Esophagus muscularis mucosa (tissue), 4 donors: ENCODE measurements around the gene C11orf97. TPM values are rescaled to one million over a fixed set of nuclear protein-coding genes. Genes with fewer than 3 reads are reported as not detected.

Experiments used
- DNase-seq: peaks from one replicate; pipeline ENCODE4 v3.0.0-alpha.2; 2017; ENCODE audit errors: extremely low spot score
- H3K27ac ChIP-seq, 4 donors: fragments of 200-600 bp; sonication (generic); replicated peaks in 1 of 4; 1 replicate in 3 of 4; 2 replicates in 1 of 4; pipeline ENCODE4 v1.5.1; 2016 to 2019; ENCODE audit warnings: mild to moderate bottlenecking in 1 of 4
- H3K27me3 ChIP-seq, 4 donors: fragments of 200-600 bp; sonication (generic); one replicate each; pipeline versions ENCODE4 v1.5.1 to v1.6.0; 2016 to 2019
- H3K36me3 ChIP-seq, 4 donors: fragments of 200-600 bp; sonication (generic); one replicate each; pipeline ENCODE4 v1.5.1; 2016 to 2019
- H3K4me1 ChIP-seq, 4 donors: fragments of 200-600 bp; sonication (generic); one replicate each; pipeline ENCODE4 v1.5.1; 2016 to 2019
- H3K4me3 ChIP-seq, 4 donors: fragments of 200-600 bp; sonication (generic); 1 replicate in 2 of 4; 2 replicates in 2 of 4; pipeline ENCODE4 v1.5.1; 2016 to 2019; ENCODE audit warnings: mild to moderate bottlenecking in 4 of 4, moderate library complexity in 1 of 4
- H3K9me3 ChIP-seq, 4 donors: fragments of 200-600 bp; sonication (generic); 1 replicate in 3 of 4; 2 replicates in 1 of 4; pipeline ENCODE4 v1.5.1; 2016 to 2019
- CTCF ChIP-seq, 3 experiments: fragments of 200-600 bp in 2 of 3; fragments of 450-650 bp in 1 of 3; sonication (generic) in 2 of 3; IDR thresholded peaks; one replicate each; pipeline ENCODE4 v1.5.1; 2017 to 2019; ENCODE audit warnings: antibody characterized with exemption in 3 of 3, mild to moderate bottlenecking in 2 of 3, moderate library complexity in 1 of 3
- EP300 ChIP-seq: sonication (generic); formaldehyde crosslinking; IDR thresholded peaks from one replicate; pipeline ENCODE4 v1.6.1; 2017; ENCODE audit warnings: antibody characterized with exemption
- POLR2A ChIP-seq: fragments of 450-650 bp; IDR thresholded peaks from one replicate; pipeline ENCODE4 v1.6.1; 2017; ENCODE audit warnings: antibody characterized with exemption, moderate library complexity, mild to moderate bottlenecking, low read depth
- POLR2AphosphoS5 ChIP-seq, 2 donors: sonication (generic); formaldehyde crosslinking; IDR thresholded peaks; one replicate each; pipeline ENCODE4 v1.6.1; 2017; ENCODE audit warnings: antibody characterized with exemption in 2 of 2
- WGBS: methylation state at CpG from one replicate; pipeline ENCODE4 v1.1.5; 2018; 5-methylcytosine and 5-hydroxymethylcytosine counted together
- intact Hi-C: fragments of 100-400 bp; cut with DNase I; formaldehyde crosslinking; loops from one replicate; pipeline ENCODE4 v1.15.1; 2023
- small RNA-seq, 3 donors: library from RNA; depleted of rRNA; stranded (forward); fragments of <200 nt; gene quantifications; one replicate each; pipeline ENCODE3, GENCODE V24; 2016
- total RNA-seq, 4 donors: library from RNA; depleted of rRNA; stranded (reverse); fragments of >200 nt; gene quantifications; one replicate each; pipeline versions ENCODE4 v1.1.0 to v1.2.1, GENCODE V29; 2016

C11orf97 gene
- total RNA-seq, 4 donors from 2014 or later, result not detected

DNA sequence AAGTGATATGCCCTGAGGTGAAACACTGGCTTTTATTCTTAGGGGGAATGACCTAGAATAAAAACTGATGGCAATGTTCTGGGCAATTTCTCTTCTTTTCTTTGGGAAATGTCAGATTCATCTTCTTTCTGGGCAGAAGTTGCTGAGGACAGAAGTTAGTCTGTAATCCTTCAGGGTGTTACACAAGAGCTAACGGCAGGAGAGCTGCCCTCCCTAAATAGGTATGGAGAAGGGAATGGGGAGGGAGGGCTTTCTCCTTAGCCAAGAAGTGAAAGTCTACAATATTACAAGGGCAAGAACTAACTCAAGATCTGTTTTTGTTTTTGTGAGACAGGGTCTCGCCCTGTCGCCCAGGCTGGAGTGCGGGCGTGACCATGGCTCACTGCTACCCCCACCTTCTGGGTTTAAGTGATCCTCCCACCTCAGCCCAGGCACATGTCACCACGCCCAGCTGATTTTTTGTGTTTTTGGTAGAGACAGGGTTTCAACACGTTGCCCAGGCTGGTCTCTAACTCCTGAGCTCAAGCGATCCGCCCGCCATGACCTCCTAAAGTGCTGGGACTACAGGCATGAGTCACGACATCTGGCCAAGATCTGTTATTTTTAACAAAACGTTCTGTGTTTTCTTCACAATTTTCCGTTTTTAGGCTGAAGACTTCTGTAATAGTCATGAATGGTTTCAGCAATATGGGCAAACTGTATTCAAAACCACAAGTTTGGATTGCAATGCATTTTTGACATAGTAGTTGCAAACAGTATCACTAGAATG lies 62.1 kb downstream of the C11orf97 start:
- H3K27me3 ChIP-seq, result no peaks in the 10 kb centered on the region
- TF ChIP-seq POLR2A, result no peak
- no peak for TF ChIP-seq EP300
- TF ChIP-seq CTCF (IDR thresholded peaks at IDR 0.05), result no peak
- no peak for TF ChIP-seq POLR2AphosphoS5 (IDR thresholded peaks at IDR 0.05)
- intact Hi-C loops, result no loop called here
- no peak for DNase-seq
- H3K36me3 ChIP-seq, result no peaks in the 10 kb centered on the region
- H3K27ac ChIP-seq, result peak overlapping the region in 1 of 4 donors; percentile 51
- peak overlapping the region in 1 of 4 donors; percentile 7 for H3K4me3 ChIP-seq
- no peaks in the 10 kb centered on the region for H3K9me3 ChIP-seq
- WGBS, result 79% methylated on average over 13 of the region's 13 CpGs
- H3K4me1 ChIP-seq, result no peaks in the 10 kb centered on the region

GRCh38 chr11:94576306-94576705 lies 64.0 kb downstream of the C11orf97 start:
- no peaks in the 10 kb centered on the region for H3K9me3 ChIP-seq
- no peak for TF ChIP-seq POLR2AphosphoS5 (IDR thresholded peaks at IDR 0.05)
- TF ChIP-seq EP300, result no peak
- no peak for TF ChIP-seq CTCF (IDR thresholded peaks at IDR 0.05)
- TF ChIP-seq POLR2A, result no peak
- no peak for DNase-seq
- no peaks in the 10 kb centered on the region for H3K4me1 ChIP-seq
- 83% methylated on average over 5 of the region's 5 CpGs for WGBS
- H3K36me3 ChIP-seq, result no peaks in the 10 kb centered on the region
- no peaks in the 10 kb centered on the region for H3K27me3 ChIP-seq
- no peak overlapping the region for H3K27ac ChIP-seq
- no peak overlapping the region for H3K4me3 ChIP-seq
- intact Hi-C loops, result no loop called here

- H3K36me3 ChIP-seq, result no peaks in the 10 kb centered on the region
- intact Hi-C loops, result no loop called here
- no peaks in the 10 kb centered on the region for H3K9me3 ChIP-seq
- H3K4me3 ChIP-seq, result no peak overlapping the region
- no peak for TF ChIP-seq CTCF (IDR thresholded peaks at IDR 0.05)
- no peak for TF ChIP-seq EP300
- TF ChIP-seq POLR2AphosphoS5 (IDR thresholded peaks at IDR 0.05), result no peak
- TF ChIP-seq POLR2A, result no peak
- H3K27ac ChIP-seq, result no peak overlapping the region
- H3K27me3 ChIP-seq, result no peaks in the 10 kb centered on the region
- no peak for DNase-seq
- no peaks in the 10 kb centered on the region for H3K4me1 ChIP-seq
- WGBS, result 71% methylated on average over 3 of the region's 3 CpGs
Observed at GRCh38 chr11:94577841-94578240, 65.6 kb downstream of the C11orf97 start.

Small RNAs within 50 kb of the gene (small RNA-seq; reads per million reads assigned to genes)
- gene MIR548L, result 0 to 0.19 (median 0) reads per million in 3 donors

Other genes with a start within 250 kb of the C11orf97 start
- not detected for gene IZUMO1R, start 207.9 kb upstream of the C11orf97 start, total RNA-seq
- under 1 TPM in 3 of 4 donors, not detected in 1; 0.17 to 0.40 (median 0.32) TPM for gene GPR83, start 111.0 kb upstream of the C11orf97 start, total RNA-seq
- 10 to 100 TPM in 3 of 4 donors, 1 to 10 TPM in 1; 9.9 to 12.9 (median 11.2) TPM for gene MRE11, start 18.6 kb upstream of the C11orf97 start, total RNA-seq
- 10 to 100 TPM; 16.2 to 20.8 (median 18.0) TPM for gene ANKRD49, start 18.5 kb upstream of the C11orf97 start, total RNA-seq
- 1 to 10 TPM; 5.5 to 8.8 (median 7.2) TPM for gene FUT4, start 31.5 kb downstream of the C11orf97 start, total RNA-seq
- 1 to 10 TPM; 3.2 to 4.5 (median 4.1) TPM for gene PIWIL4, start 54.9 kb downstream of the C11orf97 start, total RNA-seq